ENCODE data around the gene ICA1. TPM values are rescaled to one million over a fixed set of nuclear protein-coding genes. Genes with fewer than 3 reads are reported as not detected.
"Not testable (repeated sequence)": the region's sequence is repeated elsewhere in the genome, so short reads cannot be mapped to it uniquely, and the experiment has no call there.

Gene ICA1
- total and polyA plus RNA-seq, 10 donors, result 9.6 to 45.7 (median 27.0) TPM

DNA sequence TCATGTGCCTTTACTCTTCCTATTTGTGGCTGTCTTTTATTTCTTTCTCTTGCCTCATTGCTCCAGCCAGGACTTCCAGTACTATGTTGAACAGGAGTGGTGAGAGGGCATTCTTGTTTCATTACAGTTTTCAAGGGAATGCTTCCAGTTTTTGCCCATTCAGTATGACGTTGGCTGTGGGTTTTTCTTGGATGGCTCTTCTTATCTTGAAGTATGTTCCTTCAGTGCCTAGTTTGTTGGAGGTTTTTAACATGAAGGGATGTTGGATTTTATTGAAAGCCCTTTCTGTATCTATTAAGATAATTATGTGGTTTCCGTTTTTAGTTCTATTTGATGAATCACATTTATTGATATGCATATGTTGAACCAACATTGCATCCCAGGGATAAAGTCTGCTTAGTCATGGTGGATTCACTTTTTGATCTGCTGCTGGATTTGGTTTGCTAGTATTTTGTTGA is 196.6 kb downstream of the ICA1 start:
- Histone ChIP-seq H3K36me3 (peaks cover 0 to 63% (median 16%) of the 10 kb centered on the region in 6 donors), H3K27me3 (replicated peaks in 1 of 7) (no peaks in the 10 kb centered on the region), H3K4me3 (no peak overlapping the region), H3K4me1 (no peaks in the 10 kb centered on the region), H3K27ac (no peak overlapping the region), H3K9me3 (peaks cover 0 to 8% (median 0%) of the 10 kb centered on the region in 8 donors)
- intact Hi-C loops (cut with DNase I; ENCODE audit: low total_unique reads), result no loop called here
- DNase-seq, result no peak
- no peak for TF ChIP-seq POLR2AphosphoS5 (IDR thresholded peaks at IDR 0.05)
- no peak for TF ChIP-seq POLR2A (IDR thresholded peaks at IDR 0.05)
- TF ChIP-seq CTCF (IDR thresholded peaks at IDR 0.05 in 8 of 11, conservative IDR thresholded peaks at IDR 0.05 in 3 of 11), result no peak
- 87 to 98% (median 94%) methylated on average over 2 of the region's 2 CpGs for WGBS, 5 donors

GRCh38 chr7:8064828-8065227 is 197.1 kb downstream of the ICA1 start:
- no peaks in the 10 kb centered on the region for H3K27me3 ChIP-seq (replicated peaks in 1 of 7)
- H3K36me3 ChIP-seq, result peaks cover 0 to 68% (median 17%) of the 10 kb centered on the region in 6 donors
- no peak for TF ChIP-seq POLR2AphosphoS5 (IDR thresholded peaks at IDR 0.05)
- no peak for DNase-seq
- no peaks in the 10 kb centered on the region for H3K4me1 ChIP-seq
- H3K9me3 ChIP-seq, result peaks cover 0 to 8% (median 0%) of the 10 kb centered on the region in 8 donors
- H3K4me3 ChIP-seq, result no peak overlapping the region
- 97 to 98% (median 97%) methylated on average over 12 of the region's 12 CpGs for WGBS, 5 donors
- intact Hi-C loops (cut with DNase I; ENCODE audit: low total_unique reads), result no loop called here
- no peak overlapping the region for H3K27ac ChIP-seq

- H3K9me3 ChIP-seq, result peaks cover 0 to 8% (median 0%) of the 10 kb centered on the region in 8 donors
- DNase-seq, result no peak
- no peaks in the 10 kb centered on the region for H3K4me1 ChIP-seq
- no peak overlapping the region for H3K27ac ChIP-seq
- no peak overlapping the region for H3K4me3 ChIP-seq
- intact Hi-C loops (cut with DNase I; ENCODE audit: low total_unique reads), result no loop called here
- TF ChIP-seq CTCF (IDR thresholded peaks at IDR 0.05 in 8 of 11, conservative IDR thresholded peaks at IDR 0.05 in 3 of 11), result no peak
- TF ChIP-seq POLR2A (IDR thresholded peaks at IDR 0.05), result no peak
- no peak for TF ChIP-seq POLR2AphosphoS5 (IDR thresholded peaks at IDR 0.05)
- no peaks in the 10 kb centered on the region for H3K27me3 ChIP-seq (replicated peaks in 1 of 7)
- H3K36me3 ChIP-seq, result peaks cover 0 to 66% (median 19%) of the 10 kb centered on the region in 6 donors
These were observed 198.2 kb downstream of the ICA1 start for GRCh38 chr7:8063706-8064297.

DNA sequence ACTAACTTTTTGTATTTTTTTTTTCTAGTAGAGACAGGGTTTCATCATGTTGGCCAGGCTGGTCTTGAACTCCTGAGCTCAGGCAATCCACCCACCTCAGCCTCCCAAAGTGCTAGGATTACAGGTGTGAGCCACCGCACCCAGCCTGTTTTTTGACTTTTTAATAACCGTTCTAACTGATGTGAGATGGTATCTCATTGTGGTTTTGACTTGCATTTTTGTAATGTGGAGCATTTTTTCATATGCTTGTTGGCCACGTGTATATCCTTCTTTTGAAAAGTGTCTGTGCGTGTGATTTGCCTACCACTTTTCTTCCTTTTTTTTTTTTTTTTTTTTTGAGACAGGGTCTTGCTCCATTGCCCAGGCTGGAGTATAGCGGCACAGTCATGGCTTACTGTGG is 198.7 kb downstream of the ICA1 start:
- H3K27me3 ChIP-seq (replicated peaks in 1 of 7); DNase-seq; intact Hi-C loops (cut with DNase I; ENCODE audit: low total_unique reads); H3K27ac ChIP-seq; H3K4me3 ChIP-seq; H3K4me1 ChIP-seq; H3K9me3 ChIP-seq: not testable (repeated sequence)
- peaks cover 0 to 63% (median 19%) of the 10 kb centered on the region in 6 donors for H3K36me3 ChIP-seq
- 72 to 87% (median 78%) methylated on average over 5 of the region's 5 CpGs for WGBS, 5 donors

Small RNAs within 50 kb of the gene (small RNA-seq; reads per million reads assigned to genes)
- gene AC007009.1, result 0 reads per million in 4 donors

Other genes starting within 250 kb of the ICA1 start
- gene NXPH1, start 171.4 kb upstream of the ICA1 start, total RNA-seq, result not detected
- not detected for gene NXPH1, start 171.4 kb upstream of the ICA1 start, polyA plus RNA-seq

Data from spleen (tissue), 11 donors.